AG04449 (cell line): Measurements from ENCODE around the gene BACH2.

Experiments used
- CTCF ChIA-PET: fragments of 350-600 bp; formaldehyde crosslinking; extraction: SDS; loops from one replicate; lab custom pipeline; 2021; ENCODE audit warnings: antibody characterized with exemption; lab: Yijun Ruan, JAX
- POLR2A ChIA-PET: fragments of 400-600, 350-600 bp; formaldehyde crosslinking; extraction: SDS; loops from one replicate; lab custom pipeline; 2020; ENCODE audit warnings: antibody characterized with exemption, inconsistent platforms; lab: Yijun Ruan, JAX
- DNase-seq: peaks from one replicate; pipeline ENCODE4 v3.0.0-alpha.2; 2010; ENCODE audit warnings: low read depth, low spot score
- H3K4me3 ChIP-seq: 2 replicates; pipeline ENCODE4 v1.5.1; 2011; ENCODE audit warnings: low read depth, mild to moderate bottlenecking, control low read depth, low read length
- CTCF ChIP-seq: IDR thresholded peaks from one replicate; pipeline ENCODE4 v1.5.1; 2011; ENCODE audit warnings: mild to moderate bottlenecking, moderate library complexity, low read length, control low read depth, inconsistent platforms; ENCODE audit not compliant: insufficient read depth; ENCODE audit errors: missing control alignments

Gene BACH2

DNA sequence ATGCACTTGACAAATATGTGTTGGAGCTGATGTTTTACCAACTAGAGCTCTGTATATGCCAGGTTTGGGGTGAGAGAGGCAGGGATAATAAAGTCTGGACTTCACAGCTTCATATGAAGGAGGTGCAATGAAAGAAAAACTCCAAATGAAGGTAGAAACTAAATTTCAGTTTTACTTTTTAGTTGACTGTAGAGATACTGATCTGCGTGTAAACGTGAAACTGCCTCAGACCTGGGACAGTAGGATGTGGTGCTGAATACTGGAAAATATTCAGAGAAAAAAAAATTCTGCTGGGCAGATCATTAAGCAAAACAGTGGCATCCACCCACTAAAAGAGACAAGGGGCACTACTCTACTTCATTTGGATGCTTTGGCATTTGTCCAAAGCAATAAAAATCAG, 94.5 kb downstream of the BACH2 start:
- H3K4me3 ChIP-seq, result no peak overlapping the region
- no peak for DNase-seq
- ChIA-PET CTCF (interaction anchor here (1.6 kb wide), 1 partner anchor 191 kb away, joined by 4 read pairs; no protein-coding TSS in a partner anchor), POLR2A (no interaction called here)
- no peak for TF ChIP-seq CTCF

DNA sequence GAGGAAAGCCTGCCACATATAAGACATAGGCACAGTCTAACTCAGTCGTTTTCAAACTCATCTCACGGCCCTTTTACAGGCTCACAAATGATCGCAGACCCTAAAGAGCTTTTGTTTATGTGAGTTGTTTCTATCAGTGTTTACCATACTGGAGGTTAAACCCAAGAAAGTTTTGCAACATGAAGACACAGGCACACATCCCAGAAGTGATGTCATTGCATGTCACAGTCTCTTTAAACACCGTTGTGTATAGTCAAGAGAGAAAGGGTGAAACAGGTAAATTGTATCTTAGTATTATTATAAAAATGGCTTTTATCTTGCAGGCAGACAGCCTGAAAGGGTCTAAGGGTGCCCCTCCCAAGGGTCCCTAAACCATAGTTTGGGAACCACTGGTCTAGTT, 96.7 kb downstream of the BACH2 start:
- no peak for DNase-seq
- ChIA-PET POLR2A (no interaction called here), CTCF (no interaction called here)
- no peak overlapping the region for H3K4me3 ChIP-seq
- no peak for TF ChIP-seq CTCF

GRCh38 chr6:90198758-90199425, 97.8 kb downstream of the BACH2 start:
- ChIA-PET POLR2A (no interaction called here), CTCF (interaction anchor here (1.5 kb wide), 1 partner anchor 258 kb away, joined by 3 read pairs; no protein-coding TSS in a partner anchor)
- no peak for DNase-seq

DNA sequence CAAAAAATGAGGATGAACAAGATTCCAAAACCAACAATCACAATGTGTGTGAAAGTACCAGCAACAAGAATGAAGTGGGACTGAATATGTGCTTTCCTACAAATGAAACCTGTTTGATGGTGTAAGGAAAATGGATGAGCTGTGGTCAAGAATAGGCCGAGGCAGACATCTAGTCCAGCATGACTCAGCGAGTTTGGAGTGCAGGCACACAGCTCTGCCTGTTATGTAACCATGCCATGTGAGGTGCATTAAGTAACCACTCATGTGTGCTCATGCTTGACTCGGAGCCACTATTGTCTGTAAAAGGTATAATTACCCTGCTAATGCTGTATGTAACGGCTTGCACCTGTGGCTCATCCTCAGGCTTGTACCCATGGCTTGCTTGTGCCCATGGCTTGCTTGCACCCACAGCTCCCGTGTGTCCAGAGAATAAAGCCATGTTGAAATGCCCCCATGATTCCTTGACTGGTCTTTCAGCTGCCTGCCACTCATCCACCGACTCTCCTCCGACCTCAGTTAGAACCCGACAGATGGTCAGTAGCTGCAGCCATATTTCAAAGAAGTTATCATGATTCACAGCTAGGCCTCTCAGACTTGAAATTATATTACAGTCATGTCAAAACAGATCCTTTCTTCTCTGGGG, 98.7 kb downstream of the BACH2 start:
- CTCF ChIA-PET, result interaction anchor here (1.5 kb wide), 1 partner anchor 257 kb away, joined by 3 read pairs; no protein-coding TSS in a partner anchor
- TF ChIP-seq CTCF, result no peak
- POLR2A ChIA-PET, result no interaction called here
- DNase-seq, result no peak
- H3K4me3 ChIP-seq, result no peak overlapping the region

More at GRCh38 chr6:90198758-90199425, 97.8 kb downstream of the BACH2 start:
- TF ChIP-seq CTCF, result no peak
- no peak overlapping the region for H3K4me3 ChIP-seq

DNA sequence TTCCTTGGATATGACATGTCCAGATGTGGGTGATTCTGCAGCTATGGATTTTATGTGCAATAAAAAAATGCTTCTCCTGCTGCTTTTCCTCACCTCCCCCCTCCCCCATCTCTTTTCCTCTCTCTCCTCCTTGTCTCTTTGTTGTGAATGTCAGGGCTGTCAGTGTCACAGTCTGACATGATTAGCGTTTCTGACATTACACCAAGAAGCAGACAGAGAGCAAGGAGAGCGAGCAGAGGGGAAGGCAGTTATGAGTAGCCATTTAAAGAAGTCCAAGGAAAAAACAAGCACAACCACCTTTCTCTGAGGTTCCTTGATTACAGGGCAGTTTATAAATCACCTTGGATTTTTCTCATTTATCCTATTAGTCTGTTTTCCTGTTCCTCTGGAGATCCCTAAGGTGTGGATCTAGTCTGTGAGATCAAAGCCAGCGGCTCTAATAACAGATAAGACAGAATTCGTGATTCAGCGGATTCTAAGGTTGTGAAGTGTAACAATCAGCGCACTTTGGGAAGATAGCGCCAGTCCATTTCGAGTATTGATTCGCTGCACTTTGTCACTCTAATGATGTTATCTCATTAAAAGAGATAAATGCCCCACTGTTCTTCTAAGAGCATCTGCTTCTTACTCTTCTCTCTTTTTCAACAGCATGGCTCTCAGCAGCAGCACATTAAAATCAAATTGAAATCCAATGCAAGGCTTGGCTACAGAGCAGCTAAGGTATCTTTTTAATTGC, 101.4 kb downstream of the BACH2 start:
- TF ChIP-seq CTCF, result no peak
- CTCF ChIA-PET, result interaction anchor here (1.2 to 1.5 kb wide), 2 partner anchors 16 to 284 kb away, joined by 4 to 8 read pairs; no protein-coding TSS in a partner anchor
- H3K4me3 ChIP-seq, result no peak overlapping the region
- no peak for DNase-seq
- POLR2A ChIA-PET, result interaction anchor here (1.6 kb wide), 1 partner anchor 23 kb away, joined by 8 read pairs; no protein-coding TSS in a partner anchor
